CD1c-positive myeloid dendritic cell (primary cell): ENCODE results near the gene HEPACAM2.

ENCODE experiments used
- DNase-seq: peaks from one replicate; pipeline ENCODE4 v3.0.0-alpha.2; 2016; ENCODE audit errors: extremely low spot score

The HEPACAM2 gene

DNA sequence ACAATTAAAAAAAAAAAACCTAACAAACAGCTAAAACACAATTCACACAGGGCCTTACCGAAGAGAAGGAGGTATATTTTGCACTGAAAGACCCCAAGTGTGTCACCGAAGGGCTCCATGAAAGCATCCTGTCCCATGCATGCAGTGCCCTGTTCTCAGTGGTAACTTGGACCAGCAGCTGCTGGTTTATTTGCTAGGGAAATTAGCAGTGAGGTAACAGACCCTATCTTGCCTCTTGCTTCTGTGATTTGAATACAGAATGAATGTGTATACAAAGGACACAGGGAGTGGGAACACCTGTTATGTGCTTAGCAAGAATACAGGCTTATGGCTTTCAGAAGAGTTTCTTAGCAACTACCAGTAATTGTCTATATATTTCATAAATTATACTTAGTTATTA lies at the start of gene HEPACAM2:
Gene HEPACAM2 (minus strand): TSS at position 160 of the 400 bp plus-strand sequence.
- DNase-seq, result no peak

DNA sequence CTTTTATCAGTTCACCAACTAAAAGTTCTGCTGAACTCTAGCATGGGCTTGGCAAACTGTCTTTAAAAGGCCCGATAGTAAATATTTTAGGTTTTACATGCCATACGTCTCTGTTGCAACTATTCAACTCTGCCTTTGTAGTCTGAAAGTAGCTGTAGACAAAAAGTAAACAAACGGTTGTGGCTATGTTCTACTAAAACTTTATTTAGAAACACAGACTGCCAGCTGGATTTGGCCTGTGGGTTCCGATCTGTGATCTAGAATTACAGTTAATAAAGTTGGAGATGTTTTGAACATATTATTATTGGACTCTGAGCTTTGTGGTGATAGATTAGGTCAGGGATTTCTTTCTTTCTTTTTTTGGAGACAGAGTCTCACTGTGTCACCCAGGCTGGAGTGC lies 39.0 kb upstream of the HEPACAM2 start:
- DNase-seq, result no peak

DNA sequence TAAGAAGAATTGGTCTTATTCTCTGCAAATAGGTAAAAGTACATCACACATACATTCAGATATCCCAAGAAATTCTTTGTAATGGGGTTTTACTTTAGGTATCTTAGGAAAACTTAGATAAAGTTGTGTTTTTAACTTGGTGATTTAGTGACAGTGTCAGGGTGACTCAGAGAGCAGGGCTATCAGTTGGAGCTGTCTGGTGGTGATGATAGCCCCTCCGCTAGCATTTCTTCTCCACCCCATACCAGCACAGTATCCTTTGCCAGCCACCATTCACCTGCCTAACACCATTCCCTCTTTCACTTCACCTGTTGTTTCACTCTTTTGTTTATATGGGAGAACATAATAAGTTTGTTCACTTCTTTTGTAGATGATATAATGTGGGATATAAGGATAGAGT lies 36.3 kb upstream of the HEPACAM2 start:
- DNase-seq, result no peak

DNA sequence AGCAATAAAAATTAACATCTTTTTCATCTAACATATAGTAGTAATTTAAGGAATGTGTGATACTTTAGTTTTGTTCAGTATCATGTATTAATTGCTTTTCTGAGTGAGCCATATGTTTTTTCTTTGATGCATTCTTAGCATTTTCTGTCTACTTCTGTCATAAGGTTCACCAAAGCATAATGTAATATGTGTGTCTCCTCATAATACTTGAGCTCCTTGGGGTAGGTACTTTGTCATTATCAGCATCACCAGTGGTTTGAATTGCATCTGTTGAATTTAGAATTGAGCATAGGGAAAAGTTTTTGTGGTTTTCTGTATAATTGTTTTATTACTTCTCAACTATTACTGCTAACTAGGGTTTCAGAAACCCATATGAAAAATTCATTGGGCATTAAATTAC lies 32.4 kb upstream of the HEPACAM2 start:
- no peak for DNase-seq

DNA sequence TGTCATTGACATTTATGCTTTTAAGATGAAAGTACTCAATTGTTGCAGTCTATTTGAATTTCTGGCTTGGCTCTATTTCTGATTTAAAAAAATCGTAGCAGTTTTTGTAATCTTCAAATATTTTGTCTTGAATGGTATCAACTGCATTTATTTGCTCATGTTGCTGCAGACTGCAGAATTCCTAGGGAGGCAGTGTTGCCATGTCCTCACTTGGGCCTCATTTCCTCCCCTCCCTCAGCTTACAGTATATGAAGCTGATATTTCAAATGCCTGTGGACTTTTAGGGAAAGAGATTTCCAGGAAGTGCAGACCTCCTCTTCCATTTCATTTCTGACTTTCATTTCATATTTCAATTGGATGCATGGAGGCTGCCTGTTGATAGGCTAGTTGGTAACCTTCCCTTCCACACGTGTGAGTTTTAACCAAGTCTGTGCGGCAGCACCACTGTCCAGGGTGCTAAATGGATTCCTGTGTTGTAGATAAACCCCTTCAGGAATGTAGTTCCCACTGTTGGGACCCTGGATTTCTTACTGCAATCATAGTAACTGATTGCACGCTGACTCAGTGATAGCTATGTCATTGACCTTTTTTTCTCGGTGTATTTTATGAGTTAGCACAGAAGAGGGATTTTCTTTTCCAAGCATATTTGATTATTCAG lies 23.4 kb upstream of the HEPACAM2 start:
- no peak for DNase-seq

DNA sequence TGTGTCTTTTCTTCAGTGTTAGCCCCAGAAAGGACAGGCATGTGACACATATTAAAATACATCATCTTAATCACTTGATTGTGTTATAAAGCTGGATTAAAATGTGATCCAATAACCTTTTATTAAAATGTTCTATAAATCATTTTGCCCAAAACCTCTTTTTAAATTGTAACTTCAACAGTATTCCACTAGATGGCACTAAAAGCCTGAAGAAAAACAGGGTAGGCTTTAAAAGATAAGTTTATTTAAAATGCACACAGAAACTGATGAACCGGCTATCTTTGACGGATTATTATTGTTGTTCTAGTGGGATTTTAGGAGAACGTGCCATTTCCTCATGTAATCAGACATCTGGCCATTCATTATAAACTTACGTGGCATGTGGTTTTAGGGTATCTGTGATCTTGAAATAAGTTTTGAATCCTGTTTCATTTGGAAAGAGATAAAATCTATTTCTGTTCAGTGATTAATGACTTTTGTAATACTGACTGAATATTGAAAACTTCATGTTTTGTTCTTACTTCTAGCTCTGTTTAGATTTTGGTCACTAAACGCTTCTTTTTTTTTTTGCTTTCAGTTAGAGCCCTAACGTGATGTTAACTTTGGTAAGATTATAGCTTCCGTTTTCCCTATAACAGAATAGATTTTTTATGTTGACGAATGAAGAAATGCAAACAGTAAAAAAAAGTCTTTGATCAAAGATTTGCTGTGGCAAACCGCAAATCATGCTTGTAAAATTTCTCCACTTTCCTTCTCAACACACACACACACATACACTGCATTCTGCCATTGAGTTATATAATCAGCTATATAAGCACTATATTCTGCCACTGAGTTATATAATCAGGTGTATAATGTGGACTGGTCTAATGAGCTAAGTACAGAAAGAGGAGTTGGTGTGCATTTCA lies 19.5 kb upstream of the HEPACAM2 start:
- peak; percentile 51 for DNase-seq

DNA sequence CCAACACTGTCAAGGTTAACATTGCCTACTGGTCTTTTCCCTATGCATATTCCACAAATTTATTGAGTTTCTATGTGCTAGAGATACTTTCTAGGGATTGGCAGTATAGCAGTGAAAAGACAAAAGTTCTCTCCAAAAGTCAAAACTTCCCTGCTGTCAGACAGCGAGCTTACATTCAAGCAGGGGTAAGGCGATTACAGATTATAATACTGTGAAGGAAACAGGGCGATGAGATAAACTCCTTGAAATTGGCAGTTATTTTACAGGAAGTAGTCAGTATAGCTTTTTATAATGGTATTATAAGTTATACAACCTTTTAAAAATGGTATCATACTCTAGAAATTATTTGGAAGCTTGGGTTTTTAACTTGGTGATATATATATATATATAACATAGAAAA lies 15.8 kb upstream of the HEPACAM2 start:
- DNase-seq, result no peak

DNA sequence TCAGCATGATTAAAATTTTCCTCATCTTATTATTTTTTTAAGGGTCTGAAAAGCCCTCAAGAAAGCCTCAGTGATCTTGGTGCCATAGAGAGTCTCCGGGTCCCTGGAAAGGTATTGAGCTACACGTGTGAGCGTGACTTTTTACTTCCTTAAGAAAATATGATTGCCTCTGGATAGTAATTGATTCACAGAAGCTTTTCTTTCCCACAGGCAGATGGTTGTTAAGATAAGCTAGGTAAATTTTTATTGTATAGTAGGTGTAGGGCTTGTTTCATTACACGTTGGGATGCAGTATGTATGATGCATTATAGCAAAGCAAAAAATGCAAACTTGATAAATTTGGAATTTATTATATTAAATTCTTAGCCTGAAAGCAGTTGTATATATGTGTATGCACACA lies 13.6 kb upstream of the HEPACAM2 start:
- no peak for DNase-seq

DNA sequence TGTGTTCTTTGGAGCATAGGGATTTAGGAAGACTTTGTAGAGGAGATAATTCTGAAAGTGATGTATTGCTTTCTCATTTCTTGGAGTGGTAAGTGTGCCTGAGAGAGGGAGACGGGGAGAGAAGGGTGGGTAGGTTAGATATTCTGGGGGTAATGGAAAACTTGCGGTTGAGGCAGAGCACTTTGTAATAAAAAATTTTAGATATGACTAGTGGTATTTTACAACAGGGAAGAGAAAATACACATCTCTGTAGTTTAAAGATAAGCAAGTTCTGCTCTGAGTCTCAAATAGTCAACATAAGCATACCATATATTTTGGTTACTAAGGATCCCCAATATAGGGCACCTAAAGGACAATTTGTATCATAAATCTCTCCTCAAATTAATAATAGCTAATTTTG lies 12.5 kb upstream of the HEPACAM2 start:
- no peak for DNase-seq

DNA sequence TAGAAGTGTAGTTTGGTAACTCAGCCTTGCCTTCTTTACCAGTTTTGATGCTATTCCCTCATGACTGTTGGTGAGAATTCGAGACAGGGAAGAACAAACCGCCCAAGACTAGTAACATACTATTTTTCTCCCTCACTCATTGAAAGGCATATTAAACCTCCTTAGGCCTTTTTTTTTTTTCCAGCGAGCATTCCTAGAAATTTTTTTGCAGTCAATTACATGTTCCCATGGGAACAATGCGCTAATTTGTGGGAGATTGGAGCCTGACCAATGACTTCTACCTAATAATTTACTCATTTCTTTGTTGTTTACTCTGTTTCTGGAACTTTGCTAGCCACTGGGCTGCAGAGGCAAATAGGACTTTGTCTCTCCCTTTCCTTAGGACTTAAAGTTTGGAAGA lies 11.9 kb upstream of the HEPACAM2 start:
- DNase-seq, result no peak

DNA sequence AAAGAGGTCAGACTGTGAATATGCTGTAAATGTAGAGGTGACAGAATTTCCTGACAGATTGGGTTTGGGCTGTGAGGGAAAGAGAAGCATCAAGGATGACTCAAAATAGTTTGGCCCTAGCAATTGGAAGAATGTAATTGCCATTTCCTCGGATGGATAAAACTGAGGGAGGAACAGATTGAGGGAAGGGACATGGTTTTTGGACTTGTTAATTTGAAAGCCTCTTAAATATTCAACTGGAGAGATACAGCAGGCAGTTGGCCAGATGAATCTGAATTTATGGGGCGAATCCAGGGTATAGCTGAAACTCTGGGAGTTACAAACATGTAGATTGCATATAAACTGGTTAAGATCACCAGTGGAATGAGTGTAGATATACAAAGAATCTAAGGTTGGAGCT lies 9.3 kb upstream of the HEPACAM2 start:
- no peak for DNase-seq

DNA sequence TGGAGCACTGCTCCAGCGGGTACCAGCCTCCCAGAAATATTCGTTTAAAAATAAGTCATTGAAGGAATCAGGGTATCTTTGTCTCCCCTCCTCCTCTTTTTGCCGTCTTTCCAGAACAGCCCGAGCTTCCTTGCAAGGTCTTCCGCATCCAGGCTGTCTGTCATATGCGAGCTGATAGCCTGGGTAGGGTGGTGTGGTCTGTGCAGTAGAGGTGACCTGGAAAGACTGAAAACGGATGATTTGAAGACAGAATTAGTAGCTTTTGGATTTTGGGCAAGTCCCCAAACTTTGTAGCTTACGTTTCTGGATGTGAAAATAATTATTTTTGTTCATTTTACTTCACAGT lies 6.4 kb upstream of the HEPACAM2 start:
- peak; percentile 43 for DNase-seq

DNA sequence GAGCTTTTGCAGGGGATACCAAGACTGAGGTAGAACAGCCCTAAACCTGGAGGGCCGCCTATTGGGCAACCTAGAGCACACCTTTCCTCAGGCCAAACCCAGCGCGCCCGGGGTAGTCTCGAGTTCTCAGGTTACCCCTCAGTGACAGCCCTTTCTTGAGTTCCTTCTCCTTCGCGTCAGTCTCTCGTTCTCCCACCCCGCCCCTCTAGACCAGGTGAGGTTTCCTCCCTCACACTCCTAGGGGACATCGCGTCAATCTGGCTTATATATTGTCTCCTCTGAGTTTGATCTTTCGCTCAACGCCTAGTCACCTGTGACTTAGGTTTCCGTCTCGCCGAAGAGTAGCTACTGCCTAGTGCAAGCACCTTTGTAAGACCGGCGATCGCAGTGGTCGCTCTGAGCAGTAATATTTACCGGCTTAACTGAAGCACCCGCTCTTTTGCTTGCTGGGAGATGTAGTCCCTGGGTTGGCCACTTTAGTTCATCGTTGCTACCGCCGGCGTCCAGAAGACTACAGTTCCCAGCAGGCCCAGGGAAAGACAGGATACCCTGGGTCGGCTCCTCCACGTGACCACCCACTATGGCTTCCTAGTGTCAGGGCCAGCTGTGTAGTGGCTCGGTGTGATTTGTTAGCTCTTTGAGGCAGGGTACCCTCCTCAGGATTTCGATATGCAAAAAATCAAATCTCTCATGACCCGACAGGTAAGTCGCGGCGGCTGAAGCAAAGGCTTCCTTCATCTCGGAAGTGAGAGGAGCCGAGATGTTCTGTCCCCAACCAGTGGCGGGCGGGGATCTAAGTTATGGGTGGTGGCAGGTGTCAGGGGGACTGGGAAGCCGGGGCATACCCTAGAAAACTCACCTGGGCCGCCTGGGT lies 5.8 kb upstream of the HEPACAM2 start, which contains the start of gene VPS50:
Gene VPS50 (plus strand): TSS at position 568 of the 874 bp plus-strand sequence. CDS start 102 bp downstream, at position 670.
- DNase-seq, result peak; percentile 97

DNA sequence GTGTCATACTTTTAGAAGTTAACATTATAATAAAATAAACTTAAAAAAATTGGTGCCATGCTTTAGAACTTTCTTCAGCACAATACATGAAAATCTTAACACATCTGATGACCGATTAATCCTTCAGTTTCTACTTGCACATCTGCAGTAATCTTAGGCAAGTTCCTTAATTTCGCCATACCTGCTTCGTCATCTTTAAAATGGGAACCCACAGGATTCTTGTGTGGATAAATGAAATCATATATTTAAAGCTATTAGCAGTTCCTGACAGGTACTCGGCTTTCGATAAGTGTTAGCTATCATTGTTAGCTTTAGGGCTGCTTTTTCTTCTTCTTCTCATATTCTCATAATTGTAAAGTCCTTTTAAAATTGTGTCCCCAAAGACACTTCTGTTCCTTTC lies 5.0 kb upstream of the HEPACAM2 start:
- DNase-seq, result peak; percentile 47

DNA sequence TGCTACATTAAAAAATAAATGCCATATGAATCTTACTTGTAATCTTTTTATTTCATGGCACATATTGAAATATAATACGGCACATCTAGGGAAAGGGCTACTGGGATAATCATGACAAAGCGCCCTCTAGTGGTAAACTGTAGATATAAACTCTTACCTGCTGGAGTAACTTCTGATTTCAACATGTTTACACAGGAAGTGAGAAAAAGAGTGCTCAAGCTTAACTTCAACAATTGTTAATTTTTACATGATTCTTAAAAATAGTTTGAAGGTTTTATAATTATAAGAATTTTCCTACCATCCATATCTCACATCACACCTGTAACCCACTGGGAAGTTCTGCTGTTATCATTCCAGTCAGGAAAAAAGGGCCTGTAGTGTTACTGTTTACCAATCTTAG lies 2.0 kb upstream of the HEPACAM2 start:
- peak; percentile 84 for DNase-seq

DNA sequence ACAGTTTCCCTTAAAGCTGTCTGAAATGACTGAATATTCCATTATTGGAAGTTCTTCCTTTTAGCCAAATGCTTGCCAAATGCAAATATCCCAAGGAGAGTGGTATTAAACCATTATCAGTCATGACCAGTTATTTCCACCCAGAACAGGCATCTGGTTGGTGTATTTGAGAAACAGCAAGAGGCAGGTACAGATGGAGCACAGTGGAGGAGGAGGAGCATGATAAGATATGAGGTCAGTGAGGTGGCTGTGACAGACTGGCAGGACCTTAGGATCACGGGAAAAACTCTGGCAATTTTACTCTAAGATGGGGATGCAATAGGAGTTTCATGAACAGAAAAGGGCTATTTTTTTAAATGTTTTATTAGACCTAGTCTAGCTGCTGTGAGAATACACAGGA lies 6.4 kb downstream of the HEPACAM2 start:
- DNase-seq, result no peak

DNA sequence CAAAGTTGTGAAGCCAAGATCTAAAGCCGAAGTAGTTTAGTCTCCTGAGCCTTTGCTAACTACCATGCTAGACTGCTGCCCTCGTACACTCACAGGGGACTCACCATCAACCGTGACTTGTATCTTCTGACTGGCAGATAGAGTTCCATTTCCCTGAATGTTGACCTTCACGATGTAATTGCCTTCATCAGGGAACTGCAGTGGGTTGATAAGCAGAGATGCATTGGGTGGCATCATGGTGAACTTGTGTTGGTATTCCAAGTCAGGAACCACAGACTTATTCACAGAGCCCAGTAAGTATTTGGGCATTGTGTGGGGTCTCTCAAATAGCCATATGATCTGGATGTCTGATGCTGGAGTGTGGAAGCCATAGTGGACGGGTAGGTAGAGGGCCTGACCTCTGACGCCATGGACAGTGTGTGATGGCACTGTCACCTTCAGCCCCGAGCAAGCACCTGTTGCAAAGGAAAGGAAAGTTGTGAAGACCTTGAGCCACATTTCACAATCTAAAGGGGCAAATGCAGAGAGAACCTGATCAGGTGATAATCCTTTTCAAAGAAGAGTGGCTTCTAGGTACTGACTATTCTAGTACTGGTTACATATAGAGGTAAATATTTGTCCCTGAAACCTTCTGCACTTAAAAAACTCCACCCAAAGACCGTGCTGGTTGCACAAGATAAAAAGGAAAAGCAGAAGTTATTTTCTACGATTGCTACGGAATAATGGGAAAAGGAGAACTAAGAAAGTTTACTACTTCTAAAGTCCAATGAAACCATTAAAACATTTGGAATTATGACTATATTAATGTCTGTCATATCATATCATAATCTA lies 7.1 kb downstream of the HEPACAM2 start:
- DNase-seq, result peak; percentile 57

DNA sequence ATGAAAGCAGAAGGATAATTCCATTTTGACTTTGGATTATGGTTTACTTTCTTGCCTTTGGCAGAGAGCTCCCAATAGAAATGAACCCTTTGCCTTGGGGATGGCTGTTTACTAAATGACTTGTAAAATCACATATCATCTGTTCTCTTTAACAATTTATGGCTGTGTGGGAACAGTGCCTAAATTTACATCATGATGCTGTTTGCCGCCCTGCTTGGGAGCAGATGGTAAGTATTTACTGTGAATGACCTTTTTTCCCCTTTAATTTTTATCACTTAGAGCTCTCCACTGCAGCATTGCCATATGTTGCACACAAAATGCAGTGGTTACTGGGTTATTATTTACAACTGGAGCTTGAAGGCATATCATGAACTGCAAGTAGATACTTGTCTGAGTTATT lies 13.4 kb downstream of the HEPACAM2 start:
- no peak for DNase-seq

DNA sequence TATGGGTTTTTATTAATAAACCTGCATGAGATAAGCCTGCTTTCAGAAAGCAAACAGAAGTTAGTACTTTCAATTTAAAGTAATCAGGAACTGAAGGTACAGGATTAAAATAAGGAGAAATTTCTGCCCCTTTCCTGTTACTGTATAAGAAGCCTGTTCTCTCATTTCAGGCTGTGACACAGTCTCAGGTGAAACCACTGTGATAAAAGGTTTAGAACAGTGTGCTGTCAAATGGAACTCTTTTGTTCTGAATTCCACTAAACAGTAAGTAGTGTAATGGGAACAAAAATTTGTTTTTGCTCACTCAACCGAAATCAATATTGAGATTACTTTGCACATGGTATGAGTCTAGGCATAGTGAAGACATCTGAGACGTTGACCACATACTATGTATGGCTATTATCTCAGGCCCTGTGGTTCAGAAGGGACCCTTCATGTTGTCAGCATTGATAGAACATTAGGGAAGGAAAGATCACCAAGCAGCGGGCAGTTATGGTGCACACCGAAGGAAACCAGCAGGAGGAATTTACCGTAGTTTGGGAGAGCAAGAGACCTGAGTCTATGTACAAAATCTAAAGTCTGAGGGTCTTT lies 14.9 kb downstream of the HEPACAM2 start:
- DNase-seq, result no peak

DNA sequence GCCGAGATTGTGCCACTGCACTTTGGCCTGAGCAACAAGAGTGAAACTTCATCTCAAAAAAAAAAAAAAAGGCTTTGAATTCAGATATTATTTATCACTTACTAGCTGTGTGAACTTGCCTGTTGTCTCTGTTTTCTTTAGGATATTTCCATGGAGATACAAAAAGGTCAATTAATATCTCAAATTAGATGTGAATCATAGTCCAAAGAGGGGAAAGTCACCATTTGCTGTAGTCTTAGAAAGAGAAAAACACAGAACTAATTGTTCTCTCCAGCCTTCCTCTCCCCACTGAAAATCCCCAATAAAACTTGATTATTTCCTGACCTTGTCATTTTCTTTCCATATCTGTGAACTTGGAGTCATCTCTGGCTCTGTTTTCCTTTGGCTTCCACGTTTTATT lies 21.2 kb downstream of the HEPACAM2 start:
- no peak for DNase-seq

DNA sequence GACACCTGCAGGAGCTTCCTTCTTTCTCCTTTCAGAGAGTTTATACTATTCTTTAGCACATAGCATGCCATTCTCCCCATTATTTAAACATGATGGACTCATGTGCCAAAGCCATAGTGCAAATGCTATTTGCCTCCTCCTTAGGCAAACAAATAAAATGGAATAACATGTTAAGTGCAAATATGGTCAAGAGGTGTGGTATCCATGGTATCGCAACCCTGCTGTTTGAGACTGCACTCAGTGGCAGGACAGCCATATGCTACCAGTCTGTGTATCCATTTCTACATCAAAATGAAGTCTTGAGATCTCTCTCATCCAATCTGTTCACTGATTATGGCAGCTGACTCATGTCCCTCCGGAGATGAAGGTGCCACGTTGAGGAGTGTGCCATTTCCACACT lies 22.8 kb downstream of the HEPACAM2 start:
- no peak for DNase-seq
